ACC112 (cell line): ENCODE results near the gene JHY.

ENCODE experiments used
- H2AFZ ChIP-seq: fragments of 200-600 bp; sonication (generic); one replicate; pipeline ENCODE4 v1.6.0; 2017; ENCODE audit warnings: antibody characterized with exemption, low read length; ENCODE audit not compliant: unreplicated experiment
- H3K27ac ChIP-seq: fragments of 200-600 bp; sonication (generic); 2 replicates; pipeline ENCODE4 v1.5.1; 2014; ENCODE audit warnings: low read depth, mild to moderate bottlenecking, antibody characterized with exemption, low read length, moderate library complexity
- H3K27me3 ChIP-seq: fragments of 200-600 bp; sonication (generic); 2 replicates; pipeline ENCODE4 v1.6.1; 2014; ENCODE audit warnings: mild to moderate bottlenecking, antibody characterized with exemption, low read length, moderate library complexity, mixed read lengths; ENCODE audit not compliant: insufficient read depth
- H3K36me3 ChIP-seq: fragments of 200-600 bp; sonication (generic); 2 replicates; pipeline ENCODE4 v1.6.1; 2016; ENCODE audit warnings: mild to moderate bottlenecking, antibody characterized with exemption, low read length, moderate library complexity, mixed read lengths; ENCODE audit not compliant: insufficient read depth
- H3K4me1 ChIP-seq: fragments of 200-600 bp; sonication (generic); one replicate; pipeline ENCODE4 v1.6.1; 2016; ENCODE audit warnings: low read length, mixed read lengths; ENCODE audit not compliant: insufficient read depth, unreplicated experiment, control insufficient read depth
- H3K4me3 ChIP-seq: fragments of 200-600 bp; sonication (generic); 2 replicates; pipeline ENCODE4 v1.5.1; 2014; ENCODE audit warnings: mild to moderate bottlenecking, low read depth, low read length
- H3K79me2 ChIP-seq: fragments of 200-600 bp; sonication (generic); one replicate; pipeline ENCODE4 v1.6.0; 2016; ENCODE audit warnings: low read length; ENCODE audit not compliant: control insufficient read depth, unreplicated experiment, insufficient read depth

JHY gene

GRCh38 chr11:122937983-122938382 is 55.4 kb downstream of the JHY start:
- Histone ChIP-seq H2AFZ (no peak overlapping the region), H3K4me1 (no peaks in the 10 kb centered on the region), H3K27ac (no peak overlapping the region), H3K4me3 (no peak overlapping the region), H3K79me2 (no peaks in the 10 kb centered on the region), H3K27me3 (no peaks in the 10 kb centered on the region), H3K36me3 (no peaks in the 10 kb centered on the region)

GRCh38 chr11:122938557-122938956 is 56.0 kb downstream of the JHY start:
- H3K79me2 ChIP-seq, result no peaks in the 10 kb centered on the region

DNA sequence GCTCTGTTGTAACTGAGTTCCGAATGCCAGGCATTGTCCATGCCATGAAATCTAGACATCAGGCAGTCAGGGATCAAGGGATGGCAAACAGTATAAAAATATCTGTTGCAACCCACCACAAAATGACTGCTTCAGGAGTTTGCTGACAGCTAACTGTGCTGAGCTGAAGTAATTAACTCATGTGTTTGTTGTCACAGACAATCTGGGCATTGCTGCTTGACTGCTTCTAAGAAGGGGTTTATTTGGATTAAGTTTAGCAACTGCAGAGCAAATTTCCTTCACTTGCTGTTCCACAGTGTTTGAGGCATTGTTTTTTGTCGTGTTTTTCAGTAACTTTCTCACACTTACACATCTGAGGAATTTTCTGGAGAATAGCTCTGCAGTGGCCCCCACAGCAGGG is 68.7 kb downstream of the JHY start:
- Histone ChIP-seq H3K4me1 (no peaks in the 10 kb centered on the region), H3K27ac (no peak overlapping the region), H3K36me3 (no peaks in the 10 kb centered on the region), H3K79me2 (no peaks in the 10 kb centered on the region), H3K27me3 (no peaks in the 10 kb centered on the region), H3K4me3 (no peak overlapping the region), H2AFZ (no peak overlapping the region)

More at GRCh38 chr11:122938557-122938956, 56.0 kb downstream of the JHY start:
- Histone ChIP-seq H3K4me3 (no peak overlapping the region), H3K27ac (no peak overlapping the region), H2AFZ (no peak overlapping the region), H3K27me3 (no peaks in the 10 kb centered on the region), H3K4me1 (no peaks in the 10 kb centered on the region), H3K36me3 (no peaks in the 10 kb centered on the region)

GRCh38 chr11:122954455-122954854 is 71.9 kb downstream of the JHY start:
- H3K4me1 ChIP-seq, result no peaks in the 10 kb centered on the region
- H2AFZ ChIP-seq, result no peak overlapping the region
- no peak overlapping the region for H3K4me3 ChIP-seq
- H3K27ac ChIP-seq, result no peak overlapping the region
- no peaks in the 10 kb centered on the region for H3K79me2 ChIP-seq
- no peaks in the 10 kb centered on the region for H3K36me3 ChIP-seq
- no peaks in the 10 kb centered on the region for H3K27me3 ChIP-seq

DNA sequence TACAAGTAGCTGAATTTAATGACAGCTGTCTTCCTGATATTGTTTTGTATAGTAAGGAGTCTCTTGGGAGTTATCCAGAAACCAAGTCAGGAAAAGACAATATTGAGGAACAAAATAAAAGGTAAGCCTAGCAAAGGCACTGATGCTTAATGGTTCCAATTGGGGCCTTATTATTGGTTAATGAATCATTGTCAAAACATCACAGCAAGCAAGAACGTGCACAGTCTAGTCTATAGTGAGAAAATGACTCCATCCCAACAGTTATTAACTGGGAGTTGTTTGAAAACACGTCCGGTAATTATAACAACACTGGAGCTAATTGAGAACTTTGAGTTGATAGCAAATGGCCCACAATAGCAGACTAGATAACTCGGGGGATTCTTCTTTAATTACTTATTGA is 81.4 kb downstream of the JHY start:
- Histone ChIP-seq H3K27ac (no peak overlapping the region), H2AFZ (no peak overlapping the region), H3K27me3 (peaks cover 51% of the 10 kb centered on the region), H3K4me3 (no peak overlapping the region), H3K36me3 (no peaks in the 10 kb centered on the region), H3K4me1 (no peaks in the 10 kb centered on the region), H3K79me2 (no peaks in the 10 kb centered on the region)

GRCh38 chr11:122976061-122976733 is 93.6 kb downstream of the JHY start:
- Histone ChIP-seq H3K27ac (no peak overlapping the region), H3K79me2 (no peaks in the 10 kb centered on the region), H3K4me1 (no peaks in the 10 kb centered on the region), H3K27me3 (peaks cover 91% of the 10 kb centered on the region), H3K4me3 (no peak overlapping the region), H3K36me3 (no peaks in the 10 kb centered on the region), H2AFZ (no peak overlapping the region)

DNA sequence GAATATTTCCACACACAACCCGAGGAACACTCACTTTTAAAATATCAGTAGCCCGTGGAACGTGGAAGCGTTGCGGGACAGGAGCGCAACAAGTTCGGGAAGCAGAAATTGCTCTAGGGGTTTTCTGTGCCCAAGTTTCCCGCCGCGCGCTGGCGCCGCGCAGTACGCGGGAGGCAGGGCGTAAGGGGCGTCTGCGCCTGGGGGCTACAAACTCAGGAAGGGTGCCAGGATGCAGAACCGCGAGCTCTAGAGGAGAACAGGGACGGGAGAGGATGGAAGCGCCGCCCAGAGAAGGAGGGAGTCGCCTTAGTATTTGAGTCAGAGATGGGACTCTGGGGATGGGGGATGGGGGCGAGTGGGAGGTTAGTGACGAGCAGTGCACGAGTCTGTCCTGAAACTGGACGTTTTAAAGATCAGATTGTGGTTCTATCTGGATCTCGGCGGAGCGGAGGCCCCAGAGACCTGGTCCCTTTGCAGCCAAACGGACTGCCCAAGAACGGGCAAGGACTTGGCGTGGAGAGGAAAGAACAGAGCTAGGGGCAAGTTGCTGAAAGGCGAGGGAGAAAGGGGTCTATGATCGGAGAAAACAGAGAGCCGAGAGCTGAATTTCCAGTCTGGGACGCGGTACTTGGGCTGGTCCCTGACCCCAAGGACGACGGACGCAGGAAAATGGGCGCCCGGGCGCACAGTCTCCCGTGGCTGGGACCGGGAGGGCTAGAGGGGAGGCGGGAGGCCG is 94.3 kb downstream of the JHY start:
- no peaks in the 10 kb centered on the region for H3K79me2 ChIP-seq
- H3K36me3 ChIP-seq, result no peaks in the 10 kb centered on the region
- H2AFZ ChIP-seq, result no peak overlapping the region
- no peaks in the 10 kb centered on the region for H3K4me1 ChIP-seq
- H3K4me3 ChIP-seq, result peak overlapping the region; percentile 58
- no peak overlapping the region for H3K27ac ChIP-seq
- peaks cover 95% of the 10 kb centered on the region for H3K27me3 ChIP-seq

DNA sequence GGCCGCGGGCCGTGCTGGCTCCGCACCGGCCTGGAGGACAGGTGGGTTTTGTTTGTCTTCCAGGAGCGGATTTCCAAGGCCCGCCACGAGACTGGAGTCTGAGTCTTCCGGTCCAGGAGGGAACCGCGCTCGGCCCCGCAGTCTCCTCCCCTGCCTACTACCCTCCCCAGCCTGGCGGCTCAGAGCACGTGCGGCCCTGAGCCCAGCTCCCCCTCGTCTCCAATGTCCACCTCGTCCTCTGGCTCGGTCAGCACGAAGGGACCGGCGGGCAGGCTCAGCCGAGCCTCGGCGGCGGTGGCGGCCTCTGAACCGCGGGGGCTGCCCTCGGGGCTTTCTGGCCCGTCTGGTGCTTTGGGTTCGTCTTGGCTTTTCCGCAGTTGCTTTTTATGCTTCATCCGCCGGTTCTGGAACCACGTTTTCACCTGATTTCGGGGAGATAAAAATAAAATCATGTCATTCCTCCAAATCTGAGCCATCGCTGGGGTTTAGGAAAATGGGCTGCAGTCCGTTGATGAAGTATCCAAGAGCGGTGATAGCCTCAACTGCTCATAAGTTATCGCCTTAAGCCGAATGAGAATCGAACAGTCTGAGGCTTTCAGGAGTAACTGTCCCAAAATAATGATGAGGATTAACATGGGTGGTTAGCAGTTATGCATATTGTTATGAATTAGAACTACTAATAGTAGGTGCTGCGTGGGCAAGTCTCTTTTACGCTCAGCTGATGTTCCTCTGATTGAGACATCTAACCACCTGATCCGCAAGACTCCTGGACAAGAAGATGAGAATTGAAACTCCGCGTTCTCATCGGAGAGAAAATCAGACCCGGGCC is 95.1 kb downstream of the JHY start:
- peaks cover 98% of the 10 kb centered on the region for H3K27me3 ChIP-seq

DNA sequence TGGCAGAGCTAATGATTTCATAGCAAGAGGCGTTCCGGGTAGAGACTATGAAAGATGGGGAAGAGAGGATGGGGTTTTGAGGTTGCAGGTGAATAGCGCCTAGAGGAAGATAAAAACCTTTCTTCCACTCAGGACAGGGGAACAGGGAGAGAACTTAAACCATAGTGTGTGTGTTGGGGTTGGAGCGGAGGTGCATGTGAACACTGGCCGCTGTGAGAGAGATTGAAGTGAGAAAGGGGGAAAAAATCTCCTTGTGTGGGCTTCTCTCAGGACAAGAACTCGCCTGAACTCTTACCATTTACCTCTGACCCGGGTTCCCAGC is 95.7 kb downstream of the JHY start:
- H3K27me3 ChIP-seq, result peaks cover 98% of the 10 kb centered on the region

More for the DNA sequence above, 95.1 kb downstream of the JHY start:
- Histone ChIP-seq H3K4me3 (peak overlapping the region; percentile 58), H3K27ac (no peak overlapping the region), H3K36me3 (no peaks in the 10 kb centered on the region), H3K4me1 (no peaks in the 10 kb centered on the region), H2AFZ (no peak overlapping the region), H3K79me2 (no peaks in the 10 kb centered on the region)

DNA sequence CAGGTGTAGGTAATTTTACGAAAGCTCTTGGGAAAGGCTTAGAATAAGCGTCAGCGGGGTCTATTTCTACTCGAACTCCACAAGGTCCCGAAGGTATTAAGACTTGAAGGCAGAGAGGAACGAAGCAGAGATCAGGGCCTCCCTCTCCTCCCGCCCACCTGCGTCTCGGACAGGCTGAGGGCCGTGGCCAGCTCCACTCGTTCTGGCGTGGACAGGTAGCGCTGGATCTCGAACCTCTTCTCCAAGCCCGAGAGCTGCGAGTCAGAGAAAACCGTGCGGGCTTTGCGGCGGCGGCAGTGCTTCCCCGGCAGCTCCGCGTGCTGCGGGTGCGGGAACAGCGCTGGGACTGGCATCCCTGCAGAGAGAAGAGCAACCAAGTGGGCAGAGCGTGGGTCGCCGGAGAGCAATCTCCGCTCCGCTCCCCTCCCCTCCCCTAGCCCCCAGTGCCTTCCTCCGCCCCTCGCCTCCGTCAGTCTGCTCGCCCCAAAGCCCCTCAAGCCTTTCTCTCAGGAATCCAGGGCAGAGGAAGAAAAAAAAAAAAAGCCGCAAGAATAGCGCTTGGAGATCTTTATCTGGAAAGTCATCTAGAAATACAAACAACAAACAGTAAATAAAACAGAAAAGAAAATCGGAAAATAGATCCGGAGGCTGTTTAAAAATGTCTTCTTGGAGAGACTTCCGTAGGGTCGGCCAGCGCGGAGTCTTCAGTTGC is 96.7 kb downstream of the JHY start:
- Histone ChIP-seq H3K27ac (no peak overlapping the region), H3K36me3 (no peaks in the 10 kb centered on the region), H3K4me3 (no peak overlapping the region), H2AFZ (no peak overlapping the region), H3K79me2 (no peaks in the 10 kb centered on the region), H3K4me1 (no peaks in the 10 kb centered on the region), H3K27me3 (peaks cover 93% of the 10 kb centered on the region)

More for the DNA sequence above, 95.7 kb downstream of the JHY start:
- Histone ChIP-seq H3K27ac (no peak overlapping the region), H3K79me2 (no peaks in the 10 kb centered on the region), H2AFZ (no peak overlapping the region), H3K4me3 (no peak overlapping the region), H3K4me1 (no peaks in the 10 kb centered on the region), H3K36me3 (no peaks in the 10 kb centered on the region)
